Pulmonary artery endothelial cell (primary cell): Measurements from ENCODE around the gene PNLDC1. TPM values are rescaled to one million over a fixed set of nuclear protein-coding genes. Genes with fewer than 3 reads are reported as not detected.
A peak's percentile ranks its signal among the peaks of the same experiment; 100 is the strongest.
"Not testable (repeated sequence)": the region's sequence is repeated elsewhere in the genome, so short reads cannot be mapped to it uniquely, and the experiment has no call there.

Source experiments
- DNase-seq: peaks from one replicate; pipeline ENCODE4 v3.0.0-alpha.2; 2011; ENCODE audit warnings: low read depth, low spot score
- total RNA-seq: library from RNA; depleted of rRNA; stranded (reverse); fragments of >200 nt; gene quantifications from 2 replicates; pipeline ENCODE4 v1.2.3, GENCODE V29; 2014

The PNLDC1 gene
- total RNA-seq, 1 donor from 2014 or later: not detected

GRCh38 chr6:159844737-159845645, 44.9 kb downstream of the PNLDC1 start:
- DNase-seq: no peak

GRCh38 chr6:159848552-159848951, 48.5 kb downstream of the PNLDC1 start:
- not testable (repeated sequence) for DNase-seq

GRCh38 chr6:159849851-159850250, 49.8 kb downstream of the PNLDC1 start:
- not testable (repeated sequence) for DNase-seq

- DNase-seq: no peak
Measured at GRCh38 chr6:159852877-159853276, 52.8 kb downstream of the PNLDC1 start.

- DNase-seq: no peak
Measured at GRCh38 chr6:159853754-159854153, 53.7 kb downstream of the PNLDC1 start.

- no peak for DNase-seq
Measured at GRCh38 chr6:159854959-159855358, 54.9 kb downstream of the PNLDC1 start.

GRCh38 chr6:159858259-159858658, 58.2 kb downstream of the PNLDC1 start:
- DNase-seq: no peak

- DNase-seq: no peak
Measured at GRCh38 chr6:159860482-159860881, 60.4 kb downstream of the PNLDC1 start.

- no peak for DNase-seq
Measured at GRCh38 chr6:159862103-159862502, 62.0 kb downstream of the PNLDC1 start.

GRCh38 chr6:159863341-159863740, 63.3 kb downstream of the PNLDC1 start:
- peak; percentile 10 for DNase-seq

GRCh38 chr6:159865226-159865920, 65.3 kb downstream of the PNLDC1 start:
- no peak for DNase-seq

- DNase-seq: no peak
Measured at GRCh38 chr6:159866286-159867247, 66.5 kb downstream of the PNLDC1 start.

Other genes starting within 250 kb of the PNLDC1 start
- gene SOD2, start 107.0 kb upstream of the PNLDC1 start, total RNA-seq: 167 and 424 TPM in 2 replicates
- gene WTAP, start 72.8 kb upstream of the PNLDC1 start, total RNA-seq: 99.9 and 109 TPM in 2 replicates
- 89.4 and 94.0 TPM in 2 replicates for gene ACAT2, start 38.2 kb upstream of the PNLDC1 start, total RNA-seq
- gene TCP1, start 10.7 kb upstream of the PNLDC1 start, total RNA-seq: 373 and 619 TPM in 2 replicates
- gene MRPL18, start 9.8 kb upstream of the PNLDC1 start, total RNA-seq: 80.0 and 147 TPM in 2 replicates
- not detected in 2 replicates for gene MAS1, start 90.7 kb downstream of the PNLDC1 start, total RNA-seq
- gene IGF2R, start 168.8 kb downstream of the PNLDC1 start, total RNA-seq: 63.2 and 72.4 TPM in 2 replicates